Spinal cord (tissue), 10 donors: ENCODE measurements around the gene OTOA. TPM values are rescaled to one million over a fixed set of nuclear protein-coding genes. Genes with fewer than 3 reads are reported as not detected.
"Not testable (repeated sequence)": the region's sequence is repeated elsewhere in the genome, so short reads cannot be mapped to it uniquely, and the experiment has no call there.

Experiments
- DNase-seq, 6 donors: peaks; one replicate each; pipeline versions ENCODE4 v3.0.0 to v3.0.0-alpha.2; 2013 to 2015; ENCODE audit warnings: low spot score in 6 of 6, low read depth in 4 of 6
- H3K27ac ChIP-seq: one replicate; pipeline ENCODE4 v1.5.1; 2013; ENCODE audit warnings: low read depth, low read length, control low read depth
- H3K27me3 ChIP-seq: one replicate; pipeline ENCODE4 v1.6.1; 2013; ENCODE audit warnings: low read length; ENCODE audit not compliant: control insufficient read depth, insufficient read depth
- H3K36me3 ChIP-seq: one replicate; pipeline ENCODE4 v1.6.1; 2013; ENCODE audit warnings: low read length; ENCODE audit not compliant: control insufficient read depth, insufficient read depth
- H3K4me1 ChIP-seq: one replicate; pipeline ENCODE4 v1.6.1; 2013; ENCODE audit warnings: low read length; ENCODE audit not compliant: control insufficient read depth, insufficient read depth
- H3K4me3 ChIP-seq: one replicate; pipeline ENCODE4 v1.5.1; 2013; ENCODE audit warnings: low read depth, low read length, control low read depth
- H3K9me3 ChIP-seq: one replicate; pipeline ENCODE4 v1.6.1; 2013; ENCODE audit warnings: low read length; ENCODE audit not compliant: control insufficient read depth, insufficient read depth
- WGBS: methylation state at CpG from one replicate; pipeline ENCODE4 v1.1.5; 2013; ENCODE audit warnings: missing lambda C conversion rate; ENCODE audit not compliant: insufficient coverage; 5-methylcytosine and 5-hydroxymethylcytosine counted together
- polyA plus RNA-seq, 2 donors: library from polyadenylated mRNA; unstranded; fragments of 120-200 nt; gene quantifications; one replicate each; pipeline ENCODE4 v1.2.1, GENCODE V29; 2013; ENCODE audit not compliant: insufficient read length in 2 of 2
- total RNA-seq, 2 donors: library from RNA; depleted of rRNA in 1 of 2; stranded (reverse); fragments of 120-200 nt in 1 of 2; fragments of >200 nt in 1 of 2; gene quantifications; one replicate each; pipeline versions ENCODE4 v1.2.3 to v1.2.4, GENCODE V29; 2013 to 2014
- donor health status: healthy.

The OTOA gene
- total and polyA plus RNA-seq, 4 donors = 0.32 to 0.61 (median 0.51) TPM

GRCh38 chr16:21731233-21731632 lies 67.5 kb downstream of the OTOA start:
- H3K4me3 ChIP-seq, H3K4me1 ChIP-seq, DNase-seq, H3K27me3 ChIP-seq, H3K27ac ChIP-seq, H3K9me3 ChIP-seq, H3K36me3 ChIP-seq: not testable (repeated sequence)
- 60% methylated on average over 1 of the region's 4 CpGs for WGBS

GRCh38 chr16:21740637-21741036 lies 76.9 kb downstream of the OTOA start:
- H3K27ac ChIP-seq, DNase-seq, H3K4me3 ChIP-seq, H3K4me1 ChIP-seq, H3K9me3 ChIP-seq, H3K36me3 ChIP-seq, H3K27me3 ChIP-seq: not testable (repeated sequence)
- WGBS = no CpG with 5 or more reads among the region's 7 CpGs

GRCh38 chr16:21756192-21757079 lies 92.7 kb downstream of the OTOA start:
- WGBS = 100% methylated on average over 1 of the region's 12 CpGs
- H3K4me3 ChIP-seq, H3K4me1 ChIP-seq, H3K9me3 ChIP-seq, H3K27ac ChIP-seq, H3K27me3 ChIP-seq, H3K36me3 ChIP-seq, DNase-seq: not testable (repeated sequence)

GRCh38 chr16:21757080-21757671 lies 93.4 kb downstream of the OTOA start:
- not testable (repeated sequence) for DNase-seq, H3K36me3 ChIP-seq, H3K27ac ChIP-seq, H3K4me3 ChIP-seq, H3K4me1 ChIP-seq, H3K9me3 ChIP-seq, H3K27me3 ChIP-seq
- no CpG with 5 or more reads among the region's 31 CpGs for WGBS

GRCh38 chr16:21768280-21768679 lies 104.5 kb downstream of the OTOA start:
- DNase-seq, H3K4me1 ChIP-seq, H3K4me3 ChIP-seq, H3K27ac ChIP-seq, H3K36me3 ChIP-seq, H3K27me3 ChIP-seq, H3K9me3 ChIP-seq: not testable (repeated sequence)
- WGBS = no CpG with 5 or more reads among the region's 2 CpGs

GRCh38 chr16:21768810-21769209 lies 105.0 kb downstream of the OTOA start:
- H3K36me3 ChIP-seq, DNase-seq, H3K4me1 ChIP-seq, H3K4me3 ChIP-seq, H3K27me3 ChIP-seq, H3K9me3 ChIP-seq, H3K27ac ChIP-seq: not testable (repeated sequence)
- WGBS = no CpG with 5 or more reads among the region's 5 CpGs

GRCh38 chr16:21769284-21769683 lies 105.5 kb downstream of the OTOA start:
- not testable (repeated sequence) for H3K27ac ChIP-seq, H3K4me3 ChIP-seq, H3K4me1 ChIP-seq, H3K9me3 ChIP-seq, H3K36me3 ChIP-seq, DNase-seq, H3K27me3 ChIP-seq
- no CpG with 5 or more reads among the region's 2 CpGs for WGBS

- not testable (repeated sequence) for H3K4me1 ChIP-seq, DNase-seq, H3K27me3 ChIP-seq, H3K36me3 ChIP-seq, H3K27ac ChIP-seq, H3K9me3 ChIP-seq, H3K4me3 ChIP-seq
- WGBS = no CpG with 5 or more reads among the region's 5 CpGs
Measured at GRCh38 chr16:21770584-21770983, 106.8 kb downstream of the OTOA start.

GRCh38 chr16:21772547-21773206 lies 108.9 kb downstream of the OTOA start:
- H3K4me1 ChIP-seq, H3K27ac ChIP-seq, H3K27me3 ChIP-seq, H3K36me3 ChIP-seq, H3K4me3 ChIP-seq, H3K9me3 ChIP-seq: not testable (repeated sequence)
- peak in 2 of 6 donors; percentile 5 to 26 for DNase-seq
- 100% methylated on average over 1 of the region's 9 CpGs for WGBS

GRCh38 chr16:21773207-21773553 lies 109.4 kb downstream of the OTOA start:
- not testable (repeated sequence) for H3K27me3 ChIP-seq, H3K27ac ChIP-seq, H3K4me3 ChIP-seq, DNase-seq, H3K36me3 ChIP-seq, H3K9me3 ChIP-seq, H3K4me1 ChIP-seq
- 60% methylated on average over 1 of the region's 5 CpGs for WGBS
